ELR (cell line): ENCODE measurements around the gene PSMB8.
"Not testable (repeated sequence)": the region's sequence is repeated elsewhere in the genome, so short reads cannot be mapped to it uniquely, and the experiment has no call there.

ENCODE experiments used
- DNase-seq: peaks from one replicate; pipeline ENCODE4 v3.0.0-alpha.2; 2015; ENCODE audit warnings: low read depth

The PSMB8 gene

DNA sequence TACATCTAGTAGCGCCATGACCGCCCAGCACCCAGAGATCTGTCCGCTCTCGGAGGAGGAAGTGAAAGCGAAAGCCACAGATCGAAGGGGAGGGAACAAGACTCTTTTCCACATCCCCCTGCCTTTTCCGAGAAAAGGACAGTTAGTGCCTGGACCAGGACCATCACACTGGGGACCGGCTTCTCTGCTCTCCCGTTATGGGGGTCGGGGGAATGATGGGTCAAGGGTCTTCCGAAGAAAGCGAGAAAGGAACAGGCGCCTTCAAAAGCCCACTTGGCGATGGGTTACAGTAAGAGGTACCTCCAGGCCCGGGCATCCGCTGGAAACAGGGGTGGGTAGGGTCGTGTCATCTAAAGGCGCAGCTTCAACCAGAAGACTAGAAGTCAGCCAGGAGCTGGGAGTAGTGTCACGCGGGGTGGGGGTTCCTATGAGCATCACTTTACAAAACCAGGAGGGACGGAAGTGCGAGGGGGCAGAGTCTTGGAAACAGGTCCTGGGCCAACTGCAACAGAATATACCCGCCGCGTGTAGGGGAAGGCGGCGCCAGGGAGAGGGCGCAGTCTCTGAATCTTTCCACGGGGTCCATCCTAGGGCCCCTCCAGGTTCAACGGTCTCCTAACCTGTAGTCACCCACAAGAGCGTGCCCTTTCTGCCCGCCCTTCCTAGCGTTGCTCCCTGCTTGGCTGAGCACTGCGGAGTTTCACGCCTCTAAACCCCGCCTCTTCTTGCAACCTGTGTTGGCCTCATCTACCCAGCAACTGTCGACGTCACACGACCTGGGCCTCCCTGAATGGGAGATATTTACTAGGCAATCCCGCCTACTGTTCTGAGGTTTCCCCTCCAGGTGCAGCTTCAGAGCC, at the start of gene PSMB8:
PSMB8 (minus strand) TSS at position 69 of the 860 bp plus-strand sequence; CDS start at position 18, 51 bp downstream.
- DNase-seq: peak; percentile 96

DNA sequence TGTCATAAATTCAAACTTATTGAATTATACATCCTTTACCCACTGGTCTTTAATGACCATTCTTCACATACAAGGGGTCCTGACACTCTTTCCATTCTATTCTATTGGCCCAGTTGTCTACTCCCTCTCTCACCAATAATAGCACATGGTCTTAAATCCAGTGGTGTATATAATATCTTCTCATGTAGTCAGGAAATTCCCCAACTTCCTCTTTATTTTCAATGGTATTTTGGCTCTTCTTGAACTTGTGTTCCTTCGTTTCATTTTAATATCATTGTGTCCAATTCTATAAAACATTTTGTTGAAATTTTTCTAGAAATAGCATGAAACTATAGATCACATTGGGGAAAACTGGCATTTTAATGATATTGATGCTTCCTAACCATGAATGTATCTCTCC, 47.0 kb upstream of the PSMB8 start:
- no peak for DNase-seq

DNA sequence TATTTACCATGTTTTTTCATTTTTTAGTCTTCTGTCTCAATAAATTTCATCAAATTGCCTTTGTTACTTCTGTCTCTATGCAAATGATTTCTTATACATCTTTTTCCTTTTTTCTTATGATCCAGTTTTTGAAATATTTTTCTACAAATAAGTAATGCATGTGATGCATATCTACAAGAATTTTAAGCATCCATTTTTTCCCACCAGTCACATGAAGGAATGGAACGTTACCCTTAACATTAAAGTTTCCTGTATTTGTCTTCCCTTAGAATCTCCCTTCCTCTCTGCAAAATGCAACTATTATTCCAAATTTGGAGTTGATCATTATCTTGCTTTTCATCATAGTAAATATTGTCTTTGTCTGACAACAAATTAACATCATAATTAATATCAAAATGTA, 45.7 kb upstream of the PSMB8 start:
- DNase-seq: peak; percentile 16

DNA sequence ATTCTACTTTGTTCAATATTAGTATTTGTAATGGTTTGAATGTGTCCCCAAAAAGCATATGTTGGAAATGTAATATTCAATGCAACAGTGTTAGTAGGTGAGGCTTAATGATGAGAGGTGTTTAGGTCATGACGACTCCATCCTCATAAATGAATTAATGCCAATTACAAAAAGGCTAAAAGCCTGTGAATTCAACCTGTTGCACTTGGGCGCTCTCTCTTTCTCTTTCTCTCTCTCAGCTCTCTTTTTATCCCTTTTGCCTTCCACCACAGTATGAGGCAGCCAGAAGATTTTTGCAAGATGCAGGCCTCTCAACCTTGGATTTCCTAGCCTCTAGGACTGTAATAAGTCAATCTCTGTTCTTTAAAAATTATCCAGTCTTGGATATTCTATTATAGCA, 44.7 kb upstream of the PSMB8 start:
- DNase-seq: no peak

DNA sequence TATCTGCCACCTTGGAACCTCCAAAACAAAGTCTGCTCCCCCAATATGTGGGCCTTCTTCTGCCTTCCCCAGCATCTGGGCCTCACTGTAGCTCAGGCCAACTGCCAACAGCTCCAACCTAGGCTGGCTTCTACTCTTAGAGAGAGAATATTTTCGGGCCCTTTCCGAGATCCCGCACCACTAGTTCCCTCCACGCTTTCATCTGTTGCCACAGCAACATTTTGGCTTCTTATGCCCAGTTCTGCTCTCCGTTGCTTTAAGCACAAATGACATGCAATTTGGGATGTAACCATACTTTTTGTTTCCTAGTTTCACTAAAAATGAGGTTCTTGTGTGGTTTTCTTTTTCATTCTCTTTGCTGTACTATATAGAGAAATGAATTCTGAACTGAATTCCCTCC, 43.8 kb upstream of the PSMB8 start:
- DNase-seq: no peak

DNA sequence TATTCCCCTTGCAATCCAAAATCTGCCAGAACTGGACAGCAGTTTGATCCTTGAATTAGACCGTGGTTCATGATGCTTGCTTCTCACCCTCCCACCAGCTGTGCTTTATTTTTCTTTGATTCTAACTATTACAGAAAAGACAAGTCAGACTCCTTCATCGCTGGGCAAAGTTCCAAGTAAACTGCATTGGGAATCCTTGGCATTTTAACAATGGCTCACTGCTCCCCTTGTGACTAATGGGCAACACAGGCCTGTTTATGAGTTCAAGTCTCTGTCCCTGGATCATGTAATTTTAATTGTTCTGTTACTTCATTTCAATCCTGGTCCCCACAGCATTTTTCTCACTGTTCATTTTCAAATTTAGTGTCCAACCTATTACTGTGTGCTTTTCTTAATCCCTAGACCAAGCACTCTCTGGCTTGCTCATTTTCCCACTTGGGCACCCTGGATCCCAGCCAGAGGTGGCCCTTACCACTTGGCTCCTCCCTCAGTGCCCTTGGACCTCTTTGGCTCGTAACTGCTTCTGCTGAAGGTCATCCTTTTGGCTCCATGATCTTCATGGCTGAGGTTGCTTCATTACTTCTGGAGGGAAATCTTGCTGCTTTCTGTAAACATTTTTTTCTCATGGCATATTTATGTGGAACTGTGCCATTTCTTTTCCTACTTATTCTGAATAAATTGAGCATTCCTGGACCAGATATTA, 43.0 kb upstream of the PSMB8 start:
- DNase-seq: peak; percentile 83

DNA sequence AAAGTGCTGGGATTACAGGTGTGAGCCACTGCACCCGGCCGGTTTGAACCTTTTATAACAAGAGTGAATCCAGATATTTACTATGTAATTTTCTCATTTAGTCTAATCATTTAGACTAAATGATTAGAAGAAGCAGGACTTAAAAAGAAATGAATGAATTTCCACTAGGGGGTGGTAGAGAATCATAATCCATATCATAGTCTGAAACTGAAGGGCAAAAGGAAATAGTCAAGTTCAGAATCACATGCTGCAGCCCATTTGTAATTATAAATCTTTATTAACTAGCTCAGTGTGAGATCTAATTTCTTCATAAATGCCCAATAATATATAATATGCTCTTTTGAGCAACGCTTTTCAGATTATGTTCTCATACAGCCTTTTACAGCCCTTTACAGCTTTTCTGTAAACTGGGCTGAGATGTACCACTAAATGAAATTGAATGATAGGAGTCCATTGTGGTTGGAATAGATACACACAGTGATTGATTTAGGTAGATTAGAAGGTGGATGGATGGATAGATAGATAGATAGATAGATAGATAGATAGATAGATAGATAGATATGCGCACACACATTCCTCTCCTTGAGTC, 41.9 kb upstream of the PSMB8 start:
- peak; percentile 84 for DNase-seq

DNA sequence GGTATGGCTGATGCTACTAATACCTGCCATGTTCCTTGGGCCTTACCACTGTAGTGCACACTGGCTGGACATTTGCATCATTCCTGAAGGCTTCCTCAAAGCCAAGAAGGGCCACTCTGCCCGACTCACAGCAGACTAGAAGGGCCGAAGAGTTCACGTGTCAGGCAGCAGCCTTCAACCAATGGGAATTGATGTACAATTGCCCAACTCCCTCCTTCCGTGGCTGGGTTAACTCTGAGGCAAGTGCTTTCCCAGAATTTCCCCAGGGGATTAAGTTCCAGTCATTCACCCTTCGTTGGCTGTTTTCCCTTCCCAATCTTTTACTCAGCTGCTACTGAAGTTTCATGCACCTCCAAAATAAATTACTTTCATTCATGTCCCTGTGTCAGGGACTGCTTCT, 39.9 kb upstream of the PSMB8 start:
- peak; percentile 25 for DNase-seq

DNA sequence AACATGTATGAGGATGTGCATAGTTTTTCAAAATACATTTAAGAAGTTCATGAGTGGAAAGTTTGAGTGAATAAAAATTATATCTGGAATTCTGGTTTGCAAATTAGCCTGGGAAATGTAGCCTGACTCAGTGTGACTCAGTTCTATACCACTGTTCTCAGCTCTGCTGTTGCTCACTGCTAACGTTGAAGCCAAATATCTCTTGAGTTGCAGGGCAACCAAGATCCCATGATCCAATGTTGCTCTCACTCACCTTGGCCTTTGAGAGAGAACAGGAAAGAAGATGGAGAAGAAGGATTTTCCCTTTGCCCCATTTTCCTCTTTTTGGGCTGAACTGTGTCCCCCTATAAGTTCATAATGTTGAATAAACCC, 39.0 kb upstream of the PSMB8 start:
- peak; percentile 83 for DNase-seq

DNA sequence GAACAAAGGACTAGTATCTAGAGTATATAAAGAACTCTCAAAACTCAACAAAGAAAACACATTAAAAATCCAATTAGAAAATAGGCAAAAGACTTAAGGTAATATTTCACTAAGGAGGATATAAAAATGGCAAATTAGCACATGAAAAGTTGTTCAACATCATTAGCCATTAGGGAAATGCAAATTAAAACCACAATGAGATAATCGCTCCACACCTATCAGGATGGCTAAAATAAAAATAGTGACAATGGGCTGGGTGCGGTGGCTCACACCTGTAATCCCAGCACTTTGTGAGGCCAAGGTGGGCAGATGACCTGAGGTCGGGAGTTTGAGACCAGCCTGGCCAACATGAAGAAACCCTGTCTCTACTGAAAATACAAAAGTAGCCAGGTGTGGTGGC, 37.1 kb upstream of the PSMB8 start:
- DNase-seq: not testable (repeated sequence)

DNA sequence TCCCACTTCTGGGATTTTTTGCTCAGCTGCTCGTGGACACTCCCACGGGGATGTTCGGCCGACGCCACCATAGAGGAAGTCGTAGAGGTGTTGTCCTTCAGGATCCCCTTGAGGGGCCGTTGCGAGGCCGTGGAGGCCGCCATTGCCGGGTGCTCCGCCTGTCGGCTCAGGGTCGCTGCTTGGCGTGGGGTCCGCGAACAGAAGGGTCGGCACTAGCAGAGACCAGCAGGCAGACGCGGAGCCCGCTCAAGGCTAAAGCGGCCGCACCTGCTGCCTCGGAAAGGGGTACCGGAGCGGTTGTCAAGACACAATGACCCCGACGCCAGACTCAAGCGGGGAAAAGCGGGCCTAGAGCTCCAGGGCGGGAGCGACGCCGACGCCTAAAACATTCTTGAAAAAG, 35.8 kb upstream of the PSMB8 start:
- DNase-seq: no peak

DNA sequence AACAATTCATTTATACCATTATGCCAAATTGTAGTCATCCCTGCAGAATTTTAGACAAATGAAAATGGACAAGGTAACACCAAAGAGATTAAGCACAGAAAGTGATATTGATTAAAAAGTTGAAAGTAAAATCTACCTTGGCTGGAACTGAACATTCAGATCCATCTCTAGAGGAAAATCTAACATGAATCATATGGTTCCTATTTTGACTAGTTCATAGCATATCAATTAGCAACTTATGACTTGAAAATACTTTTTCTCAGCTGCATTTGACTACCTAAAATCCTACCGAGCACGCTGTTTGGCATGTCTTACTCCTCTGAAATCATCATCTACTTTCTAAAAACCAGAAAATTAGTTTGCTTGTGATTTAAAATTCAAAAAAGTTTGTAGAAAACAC, 32.8 kb upstream of the PSMB8 start:
- no peak for DNase-seq

DNA sequence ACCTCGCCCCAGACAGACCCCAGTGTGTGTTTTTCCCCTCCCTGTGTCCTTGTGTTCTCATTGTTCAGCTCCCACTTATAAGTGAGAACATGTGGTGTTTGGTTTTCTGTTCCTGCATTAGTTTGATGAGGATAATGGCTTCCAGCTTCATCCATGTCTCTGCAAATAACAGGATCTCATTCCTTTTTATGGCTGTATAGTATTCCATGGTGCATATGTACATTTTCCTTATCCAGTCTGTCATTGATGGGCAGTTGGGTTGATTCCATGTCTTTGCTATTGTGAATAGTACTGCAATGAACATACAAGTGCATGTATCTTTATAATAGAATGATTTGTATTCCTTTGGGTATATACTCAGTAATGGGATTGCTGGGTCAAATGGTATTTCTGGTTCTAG, 30.1 kb upstream of the PSMB8 start:
- not testable (repeated sequence) for DNase-seq

DNA sequence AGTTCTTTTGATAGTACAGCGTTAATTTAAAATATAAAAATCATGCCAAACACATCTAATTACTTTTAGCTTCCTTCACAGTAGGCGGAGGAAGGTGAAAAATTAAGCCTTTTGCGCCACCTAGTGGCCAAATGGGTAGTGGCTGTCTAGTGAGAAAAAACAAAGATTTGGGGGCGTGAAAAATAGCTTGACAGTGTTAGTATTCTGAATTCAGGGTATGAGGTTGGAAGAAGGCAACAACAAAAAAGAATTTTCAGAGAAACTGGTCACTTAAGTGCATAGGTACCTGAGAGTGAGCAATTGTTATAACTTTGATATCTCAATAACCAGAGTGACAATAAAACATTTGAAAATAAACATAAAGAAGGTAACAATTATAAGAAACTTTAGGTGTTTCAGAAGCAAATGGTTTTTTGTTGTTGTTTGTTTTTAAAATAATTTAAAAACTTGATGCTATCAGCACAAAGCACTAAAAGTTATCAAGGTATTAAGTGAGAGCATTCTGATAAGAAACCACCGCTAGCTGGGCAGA, 24.5 kb upstream of the PSMB8 start:
- DNase-seq: peak; percentile 80

DNA sequence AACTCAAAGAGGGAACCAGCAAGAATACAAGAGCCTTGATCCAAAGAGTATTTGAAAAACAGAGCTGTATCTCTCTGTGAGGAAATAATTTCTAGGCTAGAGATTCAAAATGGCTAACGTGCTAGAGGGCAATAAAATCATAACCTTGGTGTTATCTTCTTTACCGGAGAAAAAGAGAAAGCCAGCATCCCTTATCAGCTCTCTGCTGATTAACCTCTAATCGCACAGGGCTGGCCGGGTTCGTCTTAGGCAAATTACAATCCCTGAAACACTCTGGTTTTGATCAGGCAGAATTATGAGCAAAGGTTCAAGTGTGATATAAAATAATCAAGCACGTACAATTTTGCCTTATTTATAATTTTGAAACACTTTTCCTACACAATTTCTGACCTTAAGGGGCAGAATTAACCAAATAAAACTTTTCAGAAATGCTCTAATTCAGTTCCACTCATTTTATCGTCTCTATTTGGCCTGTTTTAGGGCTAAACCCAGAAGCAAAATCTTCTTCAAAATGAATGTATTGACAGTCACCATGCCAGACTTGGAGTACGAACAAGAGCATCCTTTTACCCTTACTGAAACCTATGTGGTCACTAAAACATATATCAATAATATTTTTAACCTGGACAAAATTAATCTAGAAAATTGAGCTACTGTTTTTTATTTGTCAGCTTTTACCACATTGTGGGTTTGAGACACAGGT, 23.9 kb upstream of the PSMB8 start:
- DNase-seq: no peak

DNA sequence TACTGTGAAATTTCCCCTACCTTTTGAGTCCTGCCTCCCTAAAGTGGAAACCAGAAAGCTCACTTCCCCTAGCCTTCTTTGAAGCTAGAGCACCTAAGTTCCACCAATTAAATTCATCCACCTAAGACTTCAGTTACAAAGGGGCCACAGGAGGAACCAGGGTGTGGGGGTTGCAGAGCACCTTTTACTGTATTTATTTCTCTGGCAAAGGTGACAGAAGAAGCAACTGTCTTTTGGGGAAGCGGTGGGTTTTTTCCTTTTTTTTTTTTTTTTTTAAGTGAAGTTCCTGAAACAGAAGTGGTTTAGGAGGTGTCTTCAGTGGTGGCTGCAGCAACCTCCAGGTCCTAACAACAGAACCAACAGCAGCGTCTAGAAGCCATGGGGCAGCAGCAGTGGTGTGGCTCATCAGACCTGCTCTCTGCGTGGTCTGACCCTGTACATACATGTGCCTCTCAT, 23.2 kb upstream of the PSMB8 start:
- DNase-seq: no peak

DNA sequence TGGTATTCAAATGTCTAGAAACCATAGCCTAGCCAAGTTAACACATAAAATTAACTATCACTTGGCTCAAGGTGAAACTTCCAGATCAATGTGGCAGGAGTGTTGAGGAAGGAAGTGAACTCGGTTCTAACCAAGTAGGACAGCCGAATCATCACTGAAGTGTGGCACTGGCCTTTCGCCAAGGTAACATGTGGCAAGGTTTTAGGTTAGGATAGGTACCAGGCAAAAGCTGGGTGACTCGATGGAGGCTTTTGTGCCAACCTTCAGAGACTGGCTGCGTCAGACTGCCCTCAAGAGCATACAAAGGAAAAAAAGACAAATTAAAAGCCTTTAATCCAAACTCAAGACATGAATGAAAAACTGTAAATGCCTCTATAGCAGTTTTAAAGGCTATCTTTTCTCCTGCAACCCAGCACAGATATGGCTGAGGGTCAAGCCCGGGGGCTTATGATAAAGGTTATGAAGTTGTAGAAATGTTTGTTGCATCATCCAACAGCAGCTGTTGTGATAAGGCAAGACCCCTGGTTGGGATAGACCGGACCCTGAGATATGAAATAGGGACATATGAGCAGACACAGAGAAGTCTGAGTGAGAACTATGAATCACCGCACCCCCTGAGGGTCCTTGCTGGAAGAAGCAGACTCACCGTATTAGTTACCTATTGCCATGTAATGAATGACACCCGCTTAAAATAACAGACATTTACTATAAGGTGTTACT, 22.0 kb upstream of the PSMB8 start:
- no peak for DNase-seq

DNA sequence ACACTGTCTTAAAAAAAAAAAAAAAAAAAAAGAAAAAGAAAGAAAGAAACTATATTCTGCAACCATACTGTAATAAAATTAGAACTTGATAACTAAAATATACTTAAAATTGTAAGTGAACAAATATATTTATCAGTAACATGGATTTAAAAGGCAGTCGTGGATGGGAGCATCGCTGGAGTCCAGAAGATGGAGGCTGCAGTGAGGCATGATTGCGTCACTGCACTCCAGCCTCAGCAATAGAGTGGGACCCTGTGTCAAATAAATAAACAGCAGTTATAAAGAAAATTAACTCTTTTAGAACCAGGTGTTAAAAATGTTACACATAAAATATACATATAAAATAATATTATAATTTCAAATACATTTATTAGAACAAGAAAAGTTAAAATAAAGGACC, 18.9 kb upstream of the PSMB8 start:
- no peak for DNase-seq

DNA sequence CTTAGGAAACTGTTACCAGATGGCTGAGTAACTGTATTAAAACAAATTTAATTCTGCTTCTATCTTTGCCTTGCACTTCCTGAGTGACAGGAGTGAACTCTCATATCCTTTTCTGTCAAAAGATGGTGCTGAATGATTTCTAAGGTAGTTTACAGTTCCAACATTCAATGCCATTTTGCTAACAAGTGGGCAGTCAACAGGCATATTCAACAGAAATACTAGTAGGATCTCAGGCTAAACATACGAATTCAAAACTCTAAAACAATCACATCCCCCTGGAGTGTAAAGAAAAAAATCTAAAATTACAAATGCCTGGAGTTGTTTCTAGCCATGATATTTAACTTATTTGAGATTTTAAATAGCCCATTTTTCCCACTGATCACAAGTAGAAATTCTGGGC, 16.8 kb upstream of the PSMB8 start:
- DNase-seq: no peak

DNA sequence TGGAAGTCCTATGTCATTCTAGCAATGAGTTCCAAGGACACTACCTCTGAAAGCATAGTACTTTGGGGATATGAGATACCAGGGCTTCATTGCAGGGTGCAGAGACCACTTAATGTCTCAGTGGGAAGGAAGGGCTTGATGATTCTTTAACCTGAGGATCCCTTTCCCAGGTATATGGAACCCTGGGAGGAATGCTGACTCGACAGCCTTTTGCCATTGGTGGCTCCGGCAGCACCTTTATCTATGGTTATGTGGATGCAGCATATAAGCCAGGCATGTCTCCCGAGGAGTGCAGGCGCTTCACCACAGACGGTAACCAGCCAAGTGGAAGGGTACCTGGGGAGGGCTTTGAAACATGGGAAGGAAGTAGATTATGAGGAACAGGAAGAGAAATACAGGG, 14.3 kb upstream of the PSMB8 start:
- DNase-seq: no peak

DNA sequence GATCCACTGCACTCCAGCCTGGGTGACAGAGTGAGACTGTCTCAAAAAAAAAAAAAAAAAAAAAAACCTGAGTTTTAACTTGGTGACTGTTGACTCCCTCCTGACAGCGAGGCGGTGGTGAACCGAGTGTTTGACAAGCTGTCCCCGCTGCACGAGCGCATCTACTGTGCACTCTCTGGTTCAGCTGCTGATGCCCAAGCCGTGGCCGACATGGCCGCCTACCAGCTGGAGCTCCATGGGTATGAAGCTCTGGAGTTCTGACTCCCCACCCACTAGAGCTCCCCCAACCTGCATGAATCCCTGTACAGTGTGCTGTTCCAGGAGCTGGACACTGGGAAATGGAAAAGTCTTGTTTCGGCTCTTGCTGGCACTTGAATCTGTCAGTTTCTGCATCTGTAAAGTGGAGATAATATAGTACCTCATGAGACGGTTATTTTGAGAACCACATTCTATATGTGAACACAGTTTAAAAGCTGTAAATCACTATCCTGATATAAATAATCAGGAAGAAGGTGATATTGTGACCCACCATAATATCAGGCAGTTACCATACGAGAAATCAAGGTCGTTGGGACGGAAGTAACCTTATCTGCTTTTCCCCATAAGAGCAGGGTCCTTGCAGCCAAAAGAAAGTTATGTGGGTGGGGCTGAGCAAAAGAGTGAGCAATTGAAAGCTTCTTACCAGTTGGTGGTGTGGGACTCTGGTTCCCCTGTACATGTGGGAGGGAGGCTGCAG, 13.5 kb upstream of the PSMB8 start:
- DNase-seq: no peak
